Hematopoietic multipotent progenitor cell treated with erythropoietin and hydrocortisone succinate and interleukin-3 and kit ligand, for 4 days (in vitro differentiated cells): Measurements from ENCODE around the gene PAK6.
A peak's percentile ranks its signal among the peaks of the same experiment; 100 is the strongest.

ENCODE experiments used
- DNase-seq: peaks from one replicate; pipeline ENCODE4 v3.0.0-alpha.2; 2015

The PAK6 gene

DNA sequence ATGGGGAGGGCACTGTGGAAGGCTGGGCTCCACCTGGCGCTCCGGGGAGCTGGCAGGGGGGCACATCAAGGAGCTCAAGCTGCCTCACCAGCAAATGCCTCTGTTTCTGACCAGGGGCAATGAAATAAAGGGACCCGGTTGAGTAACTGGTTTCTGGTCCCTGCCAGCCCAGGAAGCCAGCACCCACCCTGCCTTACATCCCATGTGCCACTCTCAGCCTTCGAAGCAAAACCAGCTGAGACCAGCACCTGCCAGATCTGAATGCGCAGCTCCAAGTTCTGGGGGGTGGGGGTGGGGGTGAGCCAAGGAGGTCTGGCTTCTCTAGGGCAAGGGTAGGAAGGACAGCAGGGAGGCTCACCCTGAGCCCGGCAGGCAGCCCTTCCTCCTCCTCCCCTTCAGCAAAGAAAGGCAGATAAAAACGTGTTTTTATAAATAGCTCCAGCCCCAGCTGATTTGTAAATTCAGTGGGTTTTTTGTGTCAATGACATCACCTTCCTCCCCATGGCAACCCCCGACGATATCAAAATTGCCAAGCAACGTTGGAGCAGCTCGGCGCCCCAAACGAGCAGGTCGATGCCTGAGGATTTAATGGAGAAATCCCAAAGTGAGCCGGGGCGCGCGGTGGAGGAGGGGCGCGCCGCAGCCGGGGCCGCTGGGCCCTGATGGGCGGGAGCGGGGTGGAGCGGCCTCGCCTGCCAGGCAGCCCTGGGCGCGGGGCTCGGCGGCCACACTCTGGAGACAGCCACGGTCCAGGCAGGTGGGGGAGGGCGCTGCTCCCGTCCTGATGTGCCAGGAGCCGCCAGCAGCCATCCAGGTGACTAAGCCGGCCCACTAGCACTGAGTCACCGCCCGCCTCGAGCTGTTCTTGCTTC lies at the start of gene PAK6:
Gene PAK6, plus strand, starts transcription at position 532 of the 872 bp plus-strand sequence. CDS start 25,723 bp downstream, outside the sequence.
- DNase-seq = peak; percentile 74

- DNase-seq = no peak
Measured at GRCh38 chr15:40190591-40190990, 48.3 kb upstream of the PAK6 start.

- no peak for DNase-seq
Measured at GRCh38 chr15:40192942-40193341, 45.9 kb upstream of the PAK6 start.

GRCh38 chr15:40197434-40197833 lies 41.4 kb upstream of the PAK6 start:
- DNase-seq = no peak

GRCh38 chr15:40198355-40199085 lies 40.3 kb upstream of the PAK6 start:
- peak; percentile 16 for DNase-seq

DNA sequence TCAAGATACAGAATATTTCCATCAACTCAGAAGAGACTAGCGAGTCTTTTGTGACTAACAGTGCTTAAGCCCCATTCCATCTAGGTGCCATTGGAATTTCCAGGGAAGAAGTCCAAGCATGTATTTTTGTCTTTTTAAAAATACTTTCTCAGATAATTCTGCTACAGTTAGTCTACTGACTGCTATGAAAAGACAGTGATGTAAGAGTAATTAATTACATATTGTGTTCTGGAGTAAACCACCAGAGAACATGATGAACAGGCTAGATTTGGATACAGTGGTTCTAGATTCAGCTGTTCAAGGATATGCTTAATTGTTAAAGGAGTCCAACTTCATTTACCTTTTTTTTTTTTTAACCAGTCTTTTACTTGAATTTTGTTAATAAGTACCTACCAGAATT lies 34.8 kb upstream of the PAK6 start:
- no peak for DNase-seq

GRCh38 chr15:40217166-40217824 lies 21.6 kb upstream of the PAK6 start:
- peak; percentile 92 for DNase-seq

DNA sequence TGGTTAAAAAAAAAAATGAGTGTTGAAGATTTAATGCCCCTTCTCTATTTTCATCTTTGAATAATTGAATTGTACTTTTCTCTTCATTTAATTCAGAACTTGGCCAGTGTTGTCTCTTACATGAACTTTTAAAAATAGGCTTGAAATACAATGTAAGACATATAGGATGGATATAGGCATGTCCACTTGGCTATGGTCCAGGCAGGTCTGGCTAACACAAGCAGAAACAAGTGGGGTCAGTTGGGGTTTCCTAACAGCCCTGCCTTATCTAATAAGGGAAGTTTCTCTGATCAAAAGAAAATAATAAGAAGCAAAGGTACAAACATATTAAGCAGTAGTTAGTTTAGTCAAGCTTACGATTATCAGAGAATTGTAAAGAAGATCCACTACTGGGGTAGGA lies 19.1 kb upstream of the PAK6 start:
- no peak for DNase-seq

GRCh38 chr15:40222131-40222530 lies 16.7 kb upstream of the PAK6 start:
- no peak for DNase-seq

- DNase-seq = no peak
Measured at GRCh38 chr15:40226736-40227135, 12.1 kb upstream of the PAK6 start.

DNA sequence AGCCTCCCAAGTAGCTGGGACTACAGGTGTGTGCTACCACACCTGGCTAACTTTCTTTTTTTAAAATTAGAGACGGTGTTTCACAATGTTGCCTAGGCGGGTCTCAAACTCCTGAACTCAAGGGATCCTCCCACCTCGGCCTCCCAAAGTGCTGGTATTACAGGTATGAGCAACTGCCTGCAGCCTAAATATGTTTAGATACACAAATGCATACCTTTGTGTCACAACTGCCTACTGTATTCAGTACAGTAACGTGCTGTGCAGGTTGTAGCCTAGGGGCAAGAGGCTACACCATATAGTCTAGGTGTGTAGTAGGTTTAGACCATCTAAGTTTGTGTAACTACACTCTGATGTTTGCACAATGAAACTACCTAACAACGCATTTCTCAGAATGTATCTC lies 9.5 kb upstream of the PAK6 start:
- DNase-seq = no peak

DNA sequence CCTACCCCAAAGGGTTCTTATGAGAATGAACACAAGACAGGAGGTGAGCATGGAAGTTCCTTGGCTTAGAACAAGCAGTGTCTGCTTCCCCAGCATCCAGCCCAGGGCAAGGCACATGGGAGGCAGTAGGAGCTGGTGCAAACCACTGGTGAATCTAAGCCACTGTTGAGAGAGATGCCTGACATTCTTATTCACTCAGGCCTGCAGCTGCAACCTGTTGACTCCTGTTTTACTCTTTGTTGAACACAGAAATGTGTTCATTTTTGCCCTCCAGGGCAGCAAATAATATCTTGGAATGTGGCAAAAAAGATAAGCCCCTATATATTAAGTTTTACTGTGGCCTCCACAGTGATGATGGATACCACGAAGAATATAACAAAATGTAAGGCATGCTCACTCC lies 8.9 kb upstream of the PAK6 start:
- DNase-seq = no peak

GRCh38 chr15:40232625-40233070 lies 6.2 kb upstream of the PAK6 start:
- peak; percentile 32 for DNase-seq

GRCh38 chr15:40233727-40234577 lies 4.9 kb upstream of the PAK6 start:
- DNase-seq = no peak

GRCh38 chr15:40234783-40235182 lies 4.1 kb upstream of the PAK6 start:
- no peak for DNase-seq

DNA sequence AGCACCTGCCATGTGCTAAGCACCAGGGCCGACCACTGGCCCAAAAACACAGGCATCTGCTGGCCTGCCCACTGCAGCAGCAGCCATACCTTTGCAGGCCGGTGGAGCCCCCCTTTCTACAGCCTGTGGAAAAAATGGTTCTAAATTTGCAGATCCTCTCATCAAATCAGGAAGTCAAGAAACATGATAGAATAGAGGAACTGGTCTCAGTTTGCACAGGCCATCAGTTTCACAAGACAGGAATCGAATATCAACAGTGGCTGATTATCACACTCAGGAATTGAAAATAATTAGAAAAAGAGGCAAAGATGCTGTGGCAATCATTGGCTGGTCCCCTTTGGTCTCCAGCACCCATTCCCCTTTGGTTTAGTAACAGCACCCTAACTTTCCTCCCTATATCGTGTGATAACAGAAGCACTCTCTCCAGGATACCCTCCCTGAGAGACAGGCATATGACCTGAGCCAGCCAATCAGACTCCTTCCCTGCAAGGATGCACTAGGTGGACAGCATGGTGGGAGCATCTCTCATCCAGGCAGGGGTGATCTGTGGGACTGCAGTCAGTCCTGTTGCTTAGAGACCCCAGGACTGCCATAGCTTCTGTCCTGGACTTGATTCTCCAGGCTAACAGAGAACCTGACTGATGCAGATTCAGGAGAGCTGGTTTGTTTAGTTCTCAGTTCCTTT lies 3.5 kb upstream of the PAK6 start:
- DNase-seq = peak; percentile 62

GRCh38 chr15:40239404-40239692 lies 485 bp downstream of the PAK6 start:
- no peak for DNase-seq

DNA sequence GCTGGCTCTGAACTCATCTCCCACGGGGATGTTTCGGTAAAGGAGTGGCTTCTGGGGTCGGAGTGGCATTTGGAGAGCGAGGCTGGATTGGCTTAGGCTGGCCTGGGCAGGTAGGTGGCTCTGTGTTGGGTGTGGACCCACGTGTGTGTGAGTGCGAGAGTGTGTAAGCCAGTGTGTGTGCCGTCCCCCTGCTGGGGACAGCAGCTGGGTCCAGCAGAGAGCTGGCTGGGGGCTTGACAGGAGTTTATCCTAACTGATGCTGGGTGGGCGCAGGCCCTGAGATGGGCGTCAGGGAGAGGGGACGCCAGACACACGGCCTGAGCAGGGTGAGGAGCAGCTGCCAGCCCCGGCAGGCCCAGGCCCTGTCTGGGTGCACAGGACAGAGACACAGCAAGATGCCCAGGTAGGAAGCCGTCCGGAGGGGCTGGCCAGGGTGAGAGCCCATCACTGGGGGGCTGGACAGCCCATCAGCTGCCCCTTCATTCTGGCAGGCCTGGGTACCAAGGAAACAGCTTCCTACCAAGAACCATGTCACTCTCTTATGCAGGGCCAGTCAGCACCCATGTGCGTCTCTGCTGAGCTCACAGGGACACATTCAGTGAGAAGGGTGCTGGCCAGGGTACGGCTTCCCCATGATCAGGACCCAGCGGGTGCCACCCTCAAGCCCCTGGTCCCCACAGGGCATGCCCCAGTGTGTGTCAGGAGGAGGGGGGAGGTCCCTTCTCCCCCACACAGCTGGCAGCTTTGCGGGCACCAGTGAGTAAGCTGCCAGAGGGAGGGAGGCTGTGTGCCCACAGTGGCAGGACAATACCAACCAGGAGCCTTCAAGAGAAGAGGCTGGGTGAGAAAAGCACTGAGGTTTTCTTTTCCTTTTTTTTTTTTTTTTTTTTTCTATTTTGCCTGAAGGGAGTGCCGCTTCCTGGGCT lies 1.1 kb downstream of the PAK6 start:
- DNase-seq = no peak

GRCh38 chr15:40240619-40241221 lies 1.9 kb downstream of the PAK6 start:
- DNase-seq = no peak
